Testis (tissue), 2 donors: ENCODE results near the gene VEZT.

ENCODE experiments used
- POLR2A ChIP-seq: fragments of 450-650 bp; IDR thresholded peaks from one replicate; pipeline ENCODE4 v1.6.1; 2017; ENCODE audit warnings: antibody characterized with exemption, mild to moderate bottlenecking, moderate library complexity
- TF ChIP-seq, protein P1 (sequence below), 3 experiments: fragments of 450-650 bp in 2 of 3; fragments of 200-600 bp in 1 of 3; sonication (generic) in 1 of 3; IDR thresholded peaks; one replicate each; pipeline ENCODE4 v1.5.1; 2016 to 2019; ENCODE audit warnings: antibody characterized with exemption in 3 of 3, mild to moderate bottlenecking in 2 of 3, moderate library complexity in 1 of 3

- TF ChIP-seq, protein P1, sequence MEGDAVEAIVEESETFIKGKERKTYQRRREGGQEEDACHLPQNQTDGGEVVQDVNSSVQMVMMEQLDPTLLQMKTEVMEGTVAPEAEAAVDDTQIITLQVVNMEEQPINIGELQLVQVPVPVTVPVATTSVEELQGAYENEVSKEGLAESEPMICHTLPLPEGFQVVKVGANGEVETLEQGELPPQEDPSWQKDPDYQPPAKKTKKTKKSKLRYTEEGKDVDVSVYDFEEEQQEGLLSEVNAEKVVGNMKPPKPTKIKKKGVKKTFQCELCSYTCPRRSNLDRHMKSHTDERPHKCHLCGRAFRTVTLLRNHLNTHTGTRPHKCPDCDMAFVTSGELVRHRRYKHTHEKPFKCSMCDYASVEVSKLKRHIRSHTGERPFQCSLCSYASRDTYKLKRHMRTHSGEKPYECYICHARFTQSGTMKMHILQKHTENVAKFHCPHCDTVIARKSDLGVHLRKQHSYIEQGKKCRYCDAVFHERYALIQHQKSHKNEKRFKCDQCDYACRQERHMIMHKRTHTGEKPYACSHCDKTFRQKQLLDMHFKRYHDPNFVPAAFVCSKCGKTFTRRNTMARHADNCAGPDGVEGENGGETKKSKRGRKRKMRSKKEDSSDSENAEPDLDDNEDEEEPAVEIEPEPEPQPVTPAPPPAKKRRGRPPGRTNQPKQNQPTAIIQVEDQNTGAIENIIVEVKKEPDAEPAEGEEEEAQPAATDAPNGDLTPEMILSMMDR (IDR thresholded peaks at IDR 0.05) = no peak
- no peak for TF ChIP-seq POLR2A
Measured at GRCh38 chr12:95312656-95313055, 95.0 kb downstream of the VEZT start.
